Mucosa of descending colon (tissue), 3 donors: ENCODE data around the gene RIC1. TPM values are rescaled to one million over a fixed set of nuclear protein-coding genes. Genes with fewer than 3 reads are reported as not detected.
"Not testable (repeated sequence)": the region's sequence is repeated elsewhere in the genome, so short reads cannot be mapped to it uniquely, and the experiment has no call there.

Experiments
- ATAC-seq: fragments of 200-7000 bp; cut with Tn5 transposase; one replicate; pipeline ENCODE4 v1.9.1; 2020; ENCODE audit warnings: mild to moderate bottlenecking, moderate library complexity
- DNase-seq, 3 donors: peaks; one replicate each; pipeline ENCODE4 v3.0.0-alpha.2; 2020
- H3K36me3 ChIP-seq: fragments of 200-600 bp; one replicate; pipeline ENCODE4 v1.8.0; 2021; ENCODE audit warnings: low read depth, mild to moderate bottlenecking
- H3K4me1 ChIP-seq: fragments of 200-600 bp; one replicate; pipeline ENCODE4 v1.8.0; 2021; ENCODE audit warnings: low read depth, mild to moderate bottlenecking
- H3K4me3 ChIP-seq: fragments of 200-600 bp; one replicate; pipeline ENCODE4 v1.8.0; 2021; ENCODE audit warnings: mild to moderate bottlenecking
- H3K9me3 ChIP-seq: fragments of 200-600 bp; one replicate; pipeline ENCODE4 v1.8.0; 2021; ENCODE audit warnings: mild to moderate bottlenecking
- CTCF ChIP-seq: fragments of 200-600 bp; IDR thresholded peaks from one replicate; pipeline ENCODE4 v1.8.0; 2022; ENCODE audit warnings: antibody characterized with exemption, mild to moderate bottlenecking
- intact Hi-C, 2 donors: fragments of 100-400 bp; cut with DNase I in 1 of 2; cut with micrococcal nuclease in 1 of 2; formaldehyde crosslinking; loops; one replicate each; pipeline versions ENCODE4 v1.11.0 to v1.11.1; 2022; cut with DNase I, micrococcal nuclease
- total RNA-seq, 3 donors: library from RNA; stranded (reverse); fragmentation: NEBNext Ultra II Directional in 2 of 3; extraction: Animal tissue kit (Norgen Biotek cat#: 25700) in 2 of 3; gene quantifications; one replicate each; pipeline versions ENCODE4 v1.2.1 to v1.2.4, GENCODE V29; 2021 to 2023
- donor health status: DM: no; HTN: no; CAD: no; lungs with moderate emphysema.
- donor health status: DM: no; HTN: no; CAD: no.
- donor health status: DM: no; HTN: yes; CAD: no.

Gene RIC1
- total RNA-seq, 3 donors from 2014 or later: 15.8 to 22.4 (median 20.2) TPM

GRCh38 chr9:5720151-5720550 is 91.2 kb downstream of the RIC1 start:
- no peak for ATAC-seq
- no peak overlapping the region for H3K4me3 ChIP-seq
- intact Hi-C loops: no loop called here

GRCh38 chr9:5721279-5722087 is 92.6 kb downstream of the RIC1 start:
- Histone ChIP-seq H3K4me1 (peaks cover 11% of the 10 kb centered on the region), H3K36me3 (no peaks in the 10 kb centered on the region), H3K9me3 (peaks cover 3% of the 10 kb centered on the region), H3K4me3 (no peak overlapping the region)
- TF ChIP-seq CTCF: no peak
- ATAC-seq (no peak), DNase-seq (no peak)
- intact Hi-C loops: no loop called here

More at GRCh38 chr9:5720151-5720550, 91.2 kb downstream of the RIC1 start:
- DNase-seq: no peak
- H3K9me3 ChIP-seq: peaks cover 3% of the 10 kb centered on the region
- no peak for TF ChIP-seq CTCF
- H3K36me3 ChIP-seq: no peaks in the 10 kb centered on the region
- H3K4me1 ChIP-seq: peaks cover 11% of the 10 kb centered on the region

- ATAC-seq, H3K4me3 ChIP-seq, intact Hi-C loops, H3K36me3 ChIP-seq, DNase-seq, H3K9me3 ChIP-seq: not testable (repeated sequence)
- H3K4me1 ChIP-seq: peaks cover 11% of the 10 kb centered on the region
These were observed 93.8 kb downstream of the RIC1 start for GRCh38 chr9:5722679-5723078.

- Histone ChIP-seq H3K4me1 (no peaks in the 10 kb centered on the region), H3K36me3 (no peaks in the 10 kb centered on the region), H3K9me3 (no peaks in the 10 kb centered on the region), H3K4me3 (no peak overlapping the region)
- ATAC-seq (no peak), DNase-seq (no peak)
- intact Hi-C loops: no loop called here
- no peak for TF ChIP-seq CTCF
These were observed 106.2 kb downstream of the RIC1 start for GRCh38 chr9:5735072-5735471.

GRCh38 chr9:5736563-5737346 is 107.8 kb downstream of the RIC1 start:
- DNase-seq (no peak), ATAC-seq (no peak)
- Histone ChIP-seq H3K9me3 (no peaks in the 10 kb centered on the region), H3K4me1 (no peaks in the 10 kb centered on the region), H3K4me3 (no peak overlapping the region), H3K36me3 (no peaks in the 10 kb centered on the region)
- no peak for TF ChIP-seq CTCF
- intact Hi-C loops: no loop called here

GRCh38 chr9:5743109-5743508 is 114.2 kb downstream of the RIC1 start:
- no peak for TF ChIP-seq CTCF
- intact Hi-C loops: no loop called here
- Histone ChIP-seq H3K9me3 (no peaks in the 10 kb centered on the region), H3K4me1 (no peaks in the 10 kb centered on the region), H3K4me3 (no peak overlapping the region), H3K36me3 (no peaks in the 10 kb centered on the region)
- ATAC-seq: no peak
- DNase-seq: no peak
